SK-N-SH (cell line): Measurements from ENCODE around the gene KRTAP10-2.
"Not testable (repeated sequence)": the region's sequence is repeated elsewhere in the genome, so short reads cannot be mapped to it uniquely, and the experiment has no call there.

Experiments used
- GABPA ChIP-seq: IDR thresholded peaks from 2 replicates; pipeline ENCODE4 v1.4.0; 2012; ENCODE audit warnings: low read depth, mild to moderate bottlenecking
- MXI1 ChIP-seq: IDR thresholded peaks from 2 replicates; pipeline ENCODE4 v1.6.1; 2012; ENCODE audit warnings: mild to moderate bottlenecking, low read depth, low read length, improper control_type of control experiment
- NRF1 ChIP-seq: IDR thresholded peaks from 2 replicates; pipeline ENCODE4 v1.6.1; 2012; ENCODE audit warnings: low read depth, mild to moderate bottlenecking, low read length
- POLR2AphosphoS5 ChIP-seq: IDR thresholded peaks from 2 replicates; pipeline ENCODE4 v1.6.1; 2012; ENCODE audit warnings: low read depth, low read length
- RAD21 ChIP-seq: IDR thresholded peaks from 2 replicates; pipeline ENCODE4 v1.6.1; 2012; ENCODE audit warnings: mild to moderate bottlenecking, low read length
- SMC3 ChIP-seq: IDR thresholded peaks from 2 replicates; pipeline ENCODE4 v1.6.1; 2012; ENCODE audit warnings: low read depth, low read length, improper control_type of control experiment
- TF ChIP-seq, protein P1 (sequence below): IDR thresholded peaks from 2 replicates; pipeline ENCODE4 v1.4.0; 2012; ENCODE audit warnings: low read depth, borderline replicate concordance
- TF ChIP-seq, protein P2 (sequence below): fragments of 200-600 bp; sonication (generic); IDR thresholded peaks from 2 replicates; pipeline ENCODE4 v1.6.1; 2017; ENCODE audit warnings: antibody characterized with exemption, mild to moderate bottlenecking, moderate library complexity
- TF ChIP-seq, protein P3 (sequence below): IDR thresholded peaks from 2 replicates; pipeline ENCODE4 v1.4.0; 2012; ENCODE audit warnings: low read depth
- TF ChIP-seq, protein P4 (sequence below): IDR thresholded peaks from 2 replicates; pipeline ENCODE4; 2012

DNA sequence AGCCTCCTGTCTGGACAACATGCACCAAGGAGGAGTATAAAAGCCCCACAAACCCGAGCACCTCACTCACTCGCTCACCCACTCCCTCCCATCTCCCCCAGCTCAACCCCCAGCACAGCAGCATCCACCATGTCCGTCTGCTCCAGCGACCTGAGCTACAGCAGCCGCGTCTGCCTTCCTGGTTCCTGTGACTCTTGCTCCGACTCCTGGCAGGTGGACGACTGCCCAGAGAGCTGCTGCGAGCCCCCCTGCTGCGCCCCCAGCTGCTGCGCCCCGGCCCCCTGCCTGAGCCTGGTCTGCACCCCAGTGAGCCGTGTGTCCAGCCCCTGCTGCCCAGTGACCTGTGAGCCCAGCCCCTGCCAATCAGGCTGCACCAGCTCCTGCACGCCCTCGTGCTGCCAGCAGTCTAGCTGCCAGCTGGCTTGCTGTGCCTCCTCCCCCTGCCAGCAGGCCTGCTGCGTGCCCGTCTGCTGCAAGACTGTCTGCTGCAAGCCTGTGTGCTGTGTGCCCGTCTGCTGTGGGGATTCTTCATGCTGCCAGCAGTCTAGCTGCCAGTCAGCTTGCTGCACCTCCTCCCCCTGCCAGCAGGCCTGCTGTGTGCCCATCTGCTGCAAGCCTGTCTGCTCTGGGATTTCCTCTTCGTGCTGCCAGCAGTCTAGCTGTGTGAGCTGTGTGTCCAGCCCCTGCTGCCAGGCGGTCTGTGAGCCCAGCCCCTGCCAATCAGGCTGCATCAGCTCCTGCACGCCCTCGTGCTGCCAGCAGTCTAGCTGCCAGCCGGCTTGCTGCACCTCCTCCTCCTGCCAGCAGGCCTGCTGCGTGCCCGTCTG lies 22.5 kb upstream of the KRTAP10-2 start, which contains the start of gene KRTAP10-4:
- TF ChIP-seq, protein P1, sequence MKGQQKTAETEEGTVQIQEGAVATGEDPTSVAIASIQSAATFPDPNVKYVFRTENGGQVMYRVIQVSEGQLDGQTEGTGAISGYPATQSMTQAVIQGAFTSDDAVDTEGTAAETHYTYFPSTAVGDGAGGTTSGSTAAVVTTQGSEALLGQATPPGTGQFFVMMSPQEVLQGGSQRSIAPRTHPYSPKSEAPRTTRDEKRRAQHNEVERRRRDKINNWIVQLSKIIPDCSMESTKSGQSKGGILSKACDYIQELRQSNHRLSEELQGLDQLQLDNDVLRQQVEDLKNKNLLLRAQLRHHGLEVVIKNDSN: not testable (repeated sequence)
- TF ChIP-seq, protein P2, sequence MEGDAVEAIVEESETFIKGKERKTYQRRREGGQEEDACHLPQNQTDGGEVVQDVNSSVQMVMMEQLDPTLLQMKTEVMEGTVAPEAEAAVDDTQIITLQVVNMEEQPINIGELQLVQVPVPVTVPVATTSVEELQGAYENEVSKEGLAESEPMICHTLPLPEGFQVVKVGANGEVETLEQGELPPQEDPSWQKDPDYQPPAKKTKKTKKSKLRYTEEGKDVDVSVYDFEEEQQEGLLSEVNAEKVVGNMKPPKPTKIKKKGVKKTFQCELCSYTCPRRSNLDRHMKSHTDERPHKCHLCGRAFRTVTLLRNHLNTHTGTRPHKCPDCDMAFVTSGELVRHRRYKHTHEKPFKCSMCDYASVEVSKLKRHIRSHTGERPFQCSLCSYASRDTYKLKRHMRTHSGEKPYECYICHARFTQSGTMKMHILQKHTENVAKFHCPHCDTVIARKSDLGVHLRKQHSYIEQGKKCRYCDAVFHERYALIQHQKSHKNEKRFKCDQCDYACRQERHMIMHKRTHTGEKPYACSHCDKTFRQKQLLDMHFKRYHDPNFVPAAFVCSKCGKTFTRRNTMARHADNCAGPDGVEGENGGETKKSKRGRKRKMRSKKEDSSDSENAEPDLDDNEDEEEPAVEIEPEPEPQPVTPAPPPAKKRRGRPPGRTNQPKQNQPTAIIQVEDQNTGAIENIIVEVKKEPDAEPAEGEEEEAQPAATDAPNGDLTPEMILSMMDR: not testable (repeated sequence)
- not testable (repeated sequence) for TF ChIP-seq GABPA, POLR2AphosphoS5, SMC3, MXI1, NRF1, RAD21
- TF ChIP-seq, protein P3, sequence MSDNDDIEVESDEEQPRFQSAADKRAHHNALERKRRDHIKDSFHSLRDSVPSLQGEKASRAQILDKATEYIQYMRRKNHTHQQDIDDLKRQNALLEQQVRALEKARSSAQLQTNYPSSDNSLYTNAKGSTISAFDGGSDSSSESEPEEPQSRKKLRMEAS: not testable (repeated sequence)
- TF ChIP-seq, protein P4, sequence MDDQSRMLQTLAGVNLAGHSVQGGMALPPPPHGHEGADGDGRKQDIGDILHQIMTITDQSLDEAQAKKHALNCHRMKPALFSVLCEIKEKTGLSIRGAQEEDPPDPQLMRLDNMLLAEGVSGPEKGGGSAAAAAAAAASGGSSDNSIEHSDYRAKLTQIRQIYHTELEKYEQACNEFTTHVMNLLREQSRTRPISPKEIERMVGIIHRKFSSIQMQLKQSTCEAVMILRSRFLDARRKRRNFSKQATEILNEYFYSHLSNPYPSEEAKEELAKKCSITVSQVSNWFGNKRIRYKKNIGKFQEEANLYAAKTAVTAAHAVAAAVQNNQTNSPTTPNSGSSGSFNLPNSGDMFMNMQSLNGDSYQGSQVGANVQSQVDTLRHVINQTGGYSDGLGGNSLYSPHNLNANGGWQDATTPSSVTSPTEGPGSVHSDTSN: not testable (repeated sequence)
